Measurements from ENCODE around the gene PTPRQ.

Gene PTPRQ

DNA sequence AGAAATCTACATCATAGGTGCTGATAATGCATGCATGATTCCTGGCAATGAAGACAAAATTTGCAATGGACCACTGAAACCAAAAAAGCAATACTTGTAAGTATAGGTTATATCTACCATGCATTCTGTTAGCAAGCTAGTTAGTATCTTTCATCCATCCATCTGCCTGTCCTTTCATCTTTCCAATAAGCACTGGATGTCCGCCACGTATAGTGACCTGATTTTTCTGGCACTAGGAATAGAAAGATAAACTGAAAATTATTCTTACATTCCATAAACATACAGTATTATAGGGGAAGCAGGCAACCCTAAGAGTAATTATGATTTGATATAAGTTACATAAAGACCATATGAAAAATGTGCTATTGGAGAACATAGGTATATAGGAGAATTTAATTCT lies 176.2 kb downstream of the PTPRQ start:
- TF ChIP-seq, protein P1, sequence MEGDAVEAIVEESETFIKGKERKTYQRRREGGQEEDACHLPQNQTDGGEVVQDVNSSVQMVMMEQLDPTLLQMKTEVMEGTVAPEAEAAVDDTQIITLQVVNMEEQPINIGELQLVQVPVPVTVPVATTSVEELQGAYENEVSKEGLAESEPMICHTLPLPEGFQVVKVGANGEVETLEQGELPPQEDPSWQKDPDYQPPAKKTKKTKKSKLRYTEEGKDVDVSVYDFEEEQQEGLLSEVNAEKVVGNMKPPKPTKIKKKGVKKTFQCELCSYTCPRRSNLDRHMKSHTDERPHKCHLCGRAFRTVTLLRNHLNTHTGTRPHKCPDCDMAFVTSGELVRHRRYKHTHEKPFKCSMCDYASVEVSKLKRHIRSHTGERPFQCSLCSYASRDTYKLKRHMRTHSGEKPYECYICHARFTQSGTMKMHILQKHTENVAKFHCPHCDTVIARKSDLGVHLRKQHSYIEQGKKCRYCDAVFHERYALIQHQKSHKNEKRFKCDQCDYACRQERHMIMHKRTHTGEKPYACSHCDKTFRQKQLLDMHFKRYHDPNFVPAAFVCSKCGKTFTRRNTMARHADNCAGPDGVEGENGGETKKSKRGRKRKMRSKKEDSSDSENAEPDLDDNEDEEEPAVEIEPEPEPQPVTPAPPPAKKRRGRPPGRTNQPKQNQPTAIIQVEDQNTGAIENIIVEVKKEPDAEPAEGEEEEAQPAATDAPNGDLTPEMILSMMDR (IDR thresholded peaks at IDR 0.05; ENCODE audit: control insufficient read depth, insufficient read depth, low read depth, low read length, missing control alignments) = no peak
- no peak for DNase-seq (ENCODE audit: low read depth)
- H3K4me3 ChIP-seq (ENCODE audit: control insufficient read depth, low read depth, low read length) = no peak overlapping the region

DNA sequence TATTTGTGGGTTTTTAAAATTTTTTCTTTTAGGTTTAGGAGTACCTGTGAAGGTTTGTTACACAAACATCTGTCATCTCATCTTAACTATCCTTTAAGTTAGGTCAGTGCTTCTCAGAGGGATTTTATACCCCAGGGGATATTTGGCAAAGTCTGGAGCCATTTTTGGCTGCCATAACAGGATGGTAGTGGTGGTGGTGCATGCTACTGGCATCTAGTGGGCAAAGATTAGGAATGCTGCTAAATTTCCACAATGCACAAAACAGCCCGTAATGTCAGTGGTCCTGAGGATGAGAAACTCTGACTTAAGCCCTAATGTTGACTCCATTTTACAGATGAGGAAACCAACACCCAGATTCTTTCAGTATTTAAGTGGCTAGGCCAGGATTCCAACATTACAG lies 178.2 kb downstream of the PTPRQ start:
- TF ChIP-seq, protein P1 (IDR thresholded peaks at IDR 0.05; ENCODE audit: control insufficient read depth, insufficient read depth, low read depth, low read length, missing control alignments) = peak; percentile 35
- no peak overlapping the region for H3K4me3 ChIP-seq (ENCODE audit: control insufficient read depth, low read depth, low read length)
- no peak for DNase-seq (ENCODE audit: low read depth)

DNA sequence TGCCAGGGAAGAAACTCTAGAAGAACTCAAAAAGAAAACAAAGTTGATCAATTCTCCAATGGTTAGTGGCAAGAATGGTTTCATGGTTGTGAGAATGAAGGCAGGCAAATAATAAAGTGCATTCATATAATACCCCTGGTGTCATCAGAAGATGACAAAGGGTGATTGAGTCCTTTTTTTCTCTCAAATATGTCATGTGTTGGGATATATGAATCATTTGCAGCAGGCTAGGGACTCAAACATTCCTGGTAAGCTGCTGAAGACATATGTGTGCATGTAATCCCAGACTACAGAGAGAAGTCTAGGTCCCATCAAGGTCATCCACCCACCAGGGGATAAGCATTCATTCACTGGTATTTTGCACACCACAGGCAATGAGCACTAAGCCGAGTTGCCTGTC lies 181.0 kb downstream of the PTPRQ start:
- no peak for DNase-seq (ENCODE audit: low read depth)
- TF ChIP-seq, protein P1 (IDR thresholded peaks at IDR 0.05; ENCODE audit: control insufficient read depth, insufficient read depth, low read depth, low read length, missing control alignments) = no peak
- H3K4me3 ChIP-seq (ENCODE audit: control insufficient read depth, low read depth, low read length) = no peak overlapping the region

DNA sequence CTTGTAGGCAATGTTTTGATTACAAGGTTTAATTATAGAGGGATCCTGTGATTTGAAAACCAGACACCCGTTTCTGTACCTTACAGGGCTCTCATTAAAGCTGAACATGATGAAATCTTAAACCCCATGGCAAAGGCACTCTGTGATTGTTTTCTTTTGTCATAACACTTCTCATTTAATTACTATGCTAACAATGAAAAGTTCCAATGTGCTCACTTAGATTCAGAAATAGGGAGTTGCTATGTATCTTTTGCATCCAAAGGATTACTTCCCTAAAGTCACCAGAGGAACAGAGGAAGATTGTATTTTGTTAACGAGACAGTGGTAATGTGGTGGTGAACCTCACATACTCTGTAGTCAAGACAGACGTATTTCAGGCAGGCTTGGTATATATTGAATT lies 181.9 kb downstream of the PTPRQ start:
- TF ChIP-seq, protein P1 (IDR thresholded peaks at IDR 0.05; ENCODE audit: control insufficient read depth, insufficient read depth, low read depth, low read length, missing control alignments) = no peak
- no peak for DNase-seq (ENCODE audit: low read depth)
- H3K4me3 ChIP-seq (ENCODE audit: control insufficient read depth, low read depth, low read length) = no peak overlapping the region

DNA sequence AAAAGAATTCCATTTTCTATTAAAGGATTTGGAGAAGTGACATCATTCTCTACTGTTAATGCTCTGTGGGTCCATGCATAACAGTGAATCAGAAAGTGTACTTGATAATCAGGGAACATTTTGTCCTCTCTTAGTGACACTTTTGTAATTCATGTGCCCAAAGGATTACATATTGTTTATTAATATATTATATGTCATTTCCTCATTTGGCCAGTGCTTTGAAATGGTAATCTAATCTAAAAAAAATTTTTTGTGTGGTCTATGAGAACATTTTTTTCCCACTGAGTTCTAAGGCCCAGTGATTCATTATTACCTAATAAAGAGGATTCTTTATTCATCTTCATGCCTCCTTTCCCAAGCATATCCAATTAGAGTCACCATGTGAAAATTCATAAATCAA lies 183.7 kb downstream of the PTPRQ start:
- H3K4me3 ChIP-seq (ENCODE audit: control insufficient read depth, low read depth, low read length) = no peak overlapping the region
- TF ChIP-seq, protein P1 (IDR thresholded peaks at IDR 0.05; ENCODE audit: control insufficient read depth, insufficient read depth, low read depth, low read length, missing control alignments) = no peak
- peak; percentile 34 for DNase-seq (ENCODE audit: low read depth)

DNA sequence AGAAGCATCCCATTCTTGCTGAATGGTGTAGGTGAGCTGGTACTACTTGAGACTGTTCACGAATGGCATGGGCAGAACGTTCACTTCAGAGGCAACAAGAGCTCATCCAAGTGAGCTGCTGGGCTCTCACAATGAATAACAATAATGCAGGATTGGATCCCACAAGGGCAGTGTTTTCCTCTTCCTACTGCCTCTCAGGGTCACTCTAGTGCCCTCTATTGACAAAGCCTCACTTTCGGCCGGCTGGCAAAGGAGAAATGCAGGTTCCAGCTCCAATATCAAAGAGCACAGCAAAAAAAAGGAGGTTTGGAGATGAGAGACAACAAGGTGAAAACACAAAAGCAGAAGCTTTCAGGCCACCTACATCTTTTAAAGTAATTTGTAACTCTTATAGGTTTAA lies 188.8 kb downstream of the PTPRQ start:
- no peak for DNase-seq (ENCODE audit: low read depth)
- TF ChIP-seq, protein P1 (IDR thresholded peaks at IDR 0.05; ENCODE audit: control insufficient read depth, insufficient read depth, low read depth, low read length, missing control alignments) = peak; percentile 41
- no peak overlapping the region for H3K4me3 ChIP-seq (ENCODE audit: control insufficient read depth, low read depth, low read length)

DNA sequence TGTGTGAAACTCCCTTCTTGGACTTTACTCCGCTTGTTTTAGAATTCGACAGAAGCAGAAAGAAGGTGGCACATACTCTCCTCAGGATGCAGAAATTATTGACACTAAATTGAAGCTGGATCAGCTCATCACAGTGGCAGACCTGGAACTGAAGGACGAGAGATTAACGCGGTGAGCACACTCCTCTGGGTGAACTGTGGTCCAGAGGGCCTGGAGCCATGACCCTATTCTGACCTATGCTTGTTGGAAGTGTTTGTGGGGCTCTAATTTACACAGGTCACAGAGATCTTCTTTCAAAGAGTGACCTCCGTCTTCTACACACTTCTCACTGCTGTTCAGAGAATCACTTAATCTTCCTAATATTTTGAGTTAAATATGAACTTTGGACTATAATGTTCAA lies 190.9 kb downstream of the PTPRQ start:
- TF ChIP-seq, protein P1 (IDR thresholded peaks at IDR 0.05; ENCODE audit: control insufficient read depth, insufficient read depth, low read depth, low read length, missing control alignments) = no peak
- DNase-seq (ENCODE audit: low read depth) = no peak
- H3K4me3 ChIP-seq (ENCODE audit: control insufficient read depth, low read depth, low read length) = no peak overlapping the region
